Activated T-helper 9 cell treated with anti-CD3 and anti-CD28 coated beads, Interleukin-2, amount 50 U/mL, for 16 hours (primary cell): ENCODE results near the gene SYF2.
"Not testable (repeated sequence)": the region's sequence is repeated elsewhere in the genome, so short reads cannot be mapped to it uniquely, and the experiment has no call there.

Source experiments
- DNase-seq: peaks from one replicate; pipeline ENCODE4 v3.0.0-alpha.2; 2020; ENCODE audit warnings: low read depth

Gene SYF2

GRCh38 chr1:25206201-25206600, 26.1 kb downstream of the SYF2 start:
- DNase-seq = no peak

- no peak for DNase-seq
Observed at GRCh38 chr1:25205786-25206185, 26.5 kb downstream of the SYF2 start.

- DNase-seq = no peak
Observed at GRCh38 chr1:25204797-25205480, 27.4 kb downstream of the SYF2 start.

- no peak for DNase-seq
Observed at GRCh38 chr1:25201006-25201405, 31.3 kb downstream of the SYF2 start.

- DNase-seq = no peak
Observed at GRCh38 chr1:25199819-25200620, 32.3 kb downstream of the SYF2 start.

- no peak for DNase-seq
Observed at GRCh38 chr1:25198663-25199252, 33.5 kb downstream of the SYF2 start.

- no peak for DNase-seq
Observed at GRCh38 chr1:25197982-25198662, 34.2 kb downstream of the SYF2 start.

- no peak for DNase-seq
Observed at GRCh38 chr1:25197235-25197975, 34.9 kb downstream of the SYF2 start.

GRCh38 chr1:25196830-25197229, 35.5 kb downstream of the SYF2 start:
- DNase-seq = no peak

- no peak for DNase-seq
Observed at GRCh38 chr1:25195835-25196234, 36.5 kb downstream of the SYF2 start.

- no peak for DNase-seq
Observed at GRCh38 chr1:25194572-25195020, 37.7 kb downstream of the SYF2 start.

GRCh38 chr1:25194054-25194453, 38.2 kb downstream of the SYF2 start:
- DNase-seq = no peak

GRCh38 chr1:25193229-25193628, 39.1 kb downstream of the SYF2 start:
- no peak for DNase-seq

GRCh38 chr1:25192154-25192553, 40.1 kb downstream of the SYF2 start:
- no peak for DNase-seq

GRCh38 chr1:25190260-25190659, 42.0 kb downstream of the SYF2 start:
- DNase-seq = no peak

- DNase-seq = not testable (repeated sequence)
Observed at GRCh38 chr1:25187904-25188303, 44.4 kb downstream of the SYF2 start.

GRCh38 chr1:25187077-25187476, 45.2 kb downstream of the SYF2 start:
- DNase-seq = no peak

GRCh38 chr1:25186161-25187007, 45.9 kb downstream of the SYF2 start:
- DNase-seq = no peak

- DNase-seq = no peak
Observed at GRCh38 chr1:25185409-25186160, 46.7 kb downstream of the SYF2 start.
